ENCODE measurements around the gene USP13.

DNA sequence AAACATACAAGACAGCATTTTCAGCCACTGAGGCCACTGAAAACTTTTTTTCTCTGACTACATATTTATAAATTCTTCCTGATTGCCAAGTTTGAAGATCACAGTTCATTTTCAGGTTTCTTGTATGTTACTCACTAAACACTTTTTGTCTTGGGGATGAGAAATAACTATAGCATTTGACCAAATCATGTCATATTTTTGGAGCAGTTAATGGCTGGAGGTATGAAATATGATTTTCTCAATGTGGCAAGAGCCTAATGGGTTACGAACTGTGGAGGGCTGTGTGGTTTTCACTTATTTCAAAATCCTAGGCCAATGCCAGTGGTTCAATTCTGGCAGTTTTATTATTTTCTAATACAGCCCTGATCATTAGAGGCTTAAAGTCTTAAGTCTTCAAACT, 64.4 kb downstream of the USP13 start:
- TF ChIP-seq CTCF (IDR thresholded peaks at IDR 0.05) (no peak), POLR2A (IDR thresholded peaks at IDR 0.05) (no peak)
